Osteoblast (primary cell): ENCODE results near the gene GRAP. TPM values are rescaled to one million over a fixed set of nuclear protein-coding genes. Genes with fewer than 3 reads are reported as not detected.

ENCODE experiments used
- DNase-seq: peaks from one replicate; pipeline ENCODE4 v3.0.0; 2011; ENCODE audit warnings: low spot score, mixed read lengths; ENCODE audit not compliant: insufficient read length; ENCODE audit errors: missing footprints
- H2AFZ ChIP-seq: 2 replicates; pipeline ENCODE4 v1.6.0; 2011; ENCODE audit warnings: mild to moderate bottlenecking, low read length
- H3K27ac ChIP-seq: 2 replicates; pipeline ENCODE4 v1.5.1; 2011; ENCODE audit warnings: mild to moderate bottlenecking, low read depth, low read length, moderate library complexity
- H3K27me3 ChIP-seq: 2 replicates; pipeline ENCODE4 v1.6.0; 2012; ENCODE audit warnings: mild to moderate bottlenecking, control low read depth, inconsistent platforms, low read length, moderate library complexity; ENCODE audit not compliant: insufficient read depth
- H3K36me3 ChIP-seq: 2 replicates; pipeline ENCODE4 v1.5.1; 2011; ENCODE audit warnings: mild to moderate bottlenecking, low read length, control low read depth, moderate library complexity; ENCODE audit not compliant: insufficient read depth
- H3K4me1 ChIP-seq: 2 replicates; pipeline ENCODE4 v1.5.1; 2011; ENCODE audit warnings: mild to moderate bottlenecking, low read length, control low read depth, moderate library complexity; ENCODE audit not compliant: insufficient read depth
- H3K4me2 ChIP-seq: 2 replicates; pipeline ENCODE4 v1.6.0; 2011; ENCODE audit warnings: mild to moderate bottlenecking, low read length; ENCODE audit not compliant: insufficient read depth
- H3K4me3 ChIP-seq: fragments of 200-600 bp; sonication (generic); 3 replicates; pipeline ENCODE4 v1.5.1; 2012; ENCODE audit warnings: mild to moderate bottlenecking, low read length, inconsistent platforms; ENCODE audit not compliant: insufficient read depth
- H3K79me2 ChIP-seq: 2 replicates; pipeline ENCODE4 v1.6.0; 2012; ENCODE audit warnings: mild to moderate bottlenecking, low read length, control low read depth, inconsistent platforms; ENCODE audit not compliant: insufficient read depth
- H3K9me3 ChIP-seq: 2 replicates; pipeline ENCODE4 v1.5.1; 2011; ENCODE audit warnings: low read depth, low read length, control low read depth
- H4K20me1 ChIP-seq: 2 replicates; pipeline ENCODE4 v1.6.0; 2012; ENCODE audit warnings: mild to moderate bottlenecking, low read length, control low read depth; ENCODE audit not compliant: insufficient read depth
- CTCF ChIP-seq: IDR thresholded peaks from 2 replicates; pipeline ENCODE4 v1.5.1; 2011; ENCODE audit warnings: mild to moderate bottlenecking, low read depth, low read length, moderate library complexity; ENCODE audit errors: extremely low read depth
- total RNA-seq: library from RNA; depleted of rRNA; stranded (reverse); fragments of >200 nt; gene quantifications from 2 replicates; pipeline ENCODE4 v1.2.3, GENCODE V29; 2012

GRAP gene
- total RNA-seq, 1 donor, result not detected

GRCh38 chr17:19020016-19020415, 26.7 kb downstream of the GRAP start:
- Histone ChIP-seq H3K4me2 (no peak overlapping the region), H3K4me1 (no peaks in the 10 kb centered on the region), H3K36me3 (no peaks in the 10 kb centered on the region), H4K20me1 (no peaks in the 10 kb centered on the region), H3K27ac (no peak overlapping the region), H2AFZ (no peak overlapping the region), H3K27me3 (no peaks in the 10 kb centered on the region), H3K9me3 (no peaks in the 10 kb centered on the region), H3K4me3 (no peak overlapping the region), H3K79me2 (no peaks in the 10 kb centered on the region)
- no peak for TF ChIP-seq CTCF
- no peak for DNase-seq

- H3K36me3 ChIP-seq, result no peaks in the 10 kb centered on the region
- H3K27me3 ChIP-seq, result no peaks in the 10 kb centered on the region
- no peak overlapping the region for H3K4me3 ChIP-seq
- no peak overlapping the region for H3K27ac ChIP-seq
- DNase-seq, result no peak
- H4K20me1 ChIP-seq, result no peaks in the 10 kb centered on the region
- no peak overlapping the region for H2AFZ ChIP-seq
- H3K9me3 ChIP-seq, result no peaks in the 10 kb centered on the region
- TF ChIP-seq CTCF, result no peak
- H3K79me2 ChIP-seq, result no peaks in the 10 kb centered on the region
- H3K4me2 ChIP-seq, result no peak overlapping the region
- H3K4me1 ChIP-seq, result no peaks in the 10 kb centered on the region
These were observed 27.5 kb downstream of the GRAP start for GRCh38 chr17:19019041-19019941.

GRCh38 chr17:19018600-19018950, 28.2 kb downstream of the GRAP start:
- no peak for DNase-seq
- H3K9me3 ChIP-seq, result no peaks in the 10 kb centered on the region
- H2AFZ ChIP-seq, result no peak overlapping the region
- H4K20me1 ChIP-seq, result no peaks in the 10 kb centered on the region
- TF ChIP-seq CTCF, result no peak
- H3K27ac ChIP-seq, result no peak overlapping the region
- H3K4me3 ChIP-seq, result no peak overlapping the region
- H3K4me1 ChIP-seq, result no peaks in the 10 kb centered on the region
- H3K36me3 ChIP-seq, result no peaks in the 10 kb centered on the region
- H3K79me2 ChIP-seq, result no peaks in the 10 kb centered on the region
- H3K4me2 ChIP-seq, result no peak overlapping the region
- H3K27me3 ChIP-seq, result no peaks in the 10 kb centered on the region

- H3K27me3 ChIP-seq, result no peaks in the 10 kb centered on the region
- TF ChIP-seq CTCF, result no peak
- H3K27ac ChIP-seq, result no peak overlapping the region
- no peaks in the 10 kb centered on the region for H3K36me3 ChIP-seq
- H3K79me2 ChIP-seq, result no peaks in the 10 kb centered on the region
- DNase-seq, result no peak
- H3K4me1 ChIP-seq, result no peaks in the 10 kb centered on the region
- H3K9me3 ChIP-seq, result no peaks in the 10 kb centered on the region
- H2AFZ ChIP-seq, result no peak overlapping the region
- no peak overlapping the region for H3K4me2 ChIP-seq
- H4K20me1 ChIP-seq, result no peaks in the 10 kb centered on the region
- no peak overlapping the region for H3K4me3 ChIP-seq
These were observed 28.8 kb downstream of the GRAP start for GRCh38 chr17:19017804-19018599.
